GM10266 (cell line): ENCODE results near the gene HSPA1B.
"Not testable (repeated sequence)": the region's sequence is repeated elsewhere in the genome, so short reads cannot be mapped to it uniquely, and the experiment has no call there.

Source experiments
- DNase-seq: peaks from one replicate; pipeline ENCODE4 v3.0.0; 2012; ENCODE audit errors: extremely low spot score
- TF ChIP-seq, protein P1 (sequence below): IDR thresholded peaks from 2 replicates; pipeline ENCODE4 v1.5.1; 2012; ENCODE audit warnings: mild to moderate bottlenecking, low read depth; ENCODE audit not compliant: control insufficient read depth, insufficient read depth; ENCODE audit errors: missing control alignments

The HSPA1B gene

DNA sequence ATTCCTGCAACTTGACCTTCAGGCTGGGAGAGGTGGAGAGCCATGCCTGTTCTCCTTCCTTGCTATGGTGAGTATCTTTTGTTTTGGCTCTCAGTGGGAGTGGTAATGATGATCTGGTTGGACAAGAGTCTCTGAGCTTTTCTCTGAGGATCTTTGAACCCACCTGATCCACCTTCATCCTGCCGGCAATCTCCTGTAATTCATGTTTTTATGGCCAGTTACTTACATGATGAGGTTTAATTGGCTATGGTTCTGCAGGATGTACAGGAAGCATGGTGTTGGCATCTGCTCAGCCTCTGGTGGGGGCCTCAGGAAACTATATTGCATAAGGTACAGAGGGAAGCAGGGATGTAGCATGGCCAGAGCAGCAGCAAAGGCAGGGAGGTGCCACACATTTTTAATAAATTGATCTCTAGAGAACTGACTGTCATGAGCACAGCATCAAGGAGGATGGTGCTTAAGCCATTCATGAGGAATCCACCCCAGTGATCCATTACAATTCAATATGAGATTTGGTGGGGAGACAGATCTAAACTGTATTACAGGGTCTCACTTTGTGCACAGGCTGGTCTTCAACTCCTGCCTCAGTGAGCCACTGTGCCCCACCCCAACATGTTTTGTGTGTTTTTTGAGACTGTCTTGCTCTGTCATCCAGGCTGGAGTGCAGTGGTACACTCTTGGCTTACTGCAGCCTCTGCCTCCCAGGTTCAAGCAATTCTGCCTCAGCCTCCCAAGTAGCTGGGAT is 10.0 kb downstream of the HSPA1B start:
- no peak for DNase-seq
- TF ChIP-seq, protein P1, sequence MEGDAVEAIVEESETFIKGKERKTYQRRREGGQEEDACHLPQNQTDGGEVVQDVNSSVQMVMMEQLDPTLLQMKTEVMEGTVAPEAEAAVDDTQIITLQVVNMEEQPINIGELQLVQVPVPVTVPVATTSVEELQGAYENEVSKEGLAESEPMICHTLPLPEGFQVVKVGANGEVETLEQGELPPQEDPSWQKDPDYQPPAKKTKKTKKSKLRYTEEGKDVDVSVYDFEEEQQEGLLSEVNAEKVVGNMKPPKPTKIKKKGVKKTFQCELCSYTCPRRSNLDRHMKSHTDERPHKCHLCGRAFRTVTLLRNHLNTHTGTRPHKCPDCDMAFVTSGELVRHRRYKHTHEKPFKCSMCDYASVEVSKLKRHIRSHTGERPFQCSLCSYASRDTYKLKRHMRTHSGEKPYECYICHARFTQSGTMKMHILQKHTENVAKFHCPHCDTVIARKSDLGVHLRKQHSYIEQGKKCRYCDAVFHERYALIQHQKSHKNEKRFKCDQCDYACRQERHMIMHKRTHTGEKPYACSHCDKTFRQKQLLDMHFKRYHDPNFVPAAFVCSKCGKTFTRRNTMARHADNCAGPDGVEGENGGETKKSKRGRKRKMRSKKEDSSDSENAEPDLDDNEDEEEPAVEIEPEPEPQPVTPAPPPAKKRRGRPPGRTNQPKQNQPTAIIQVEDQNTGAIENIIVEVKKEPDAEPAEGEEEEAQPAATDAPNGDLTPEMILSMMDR: no peak

GRCh38 chr6:31838114-31838553 is 10.6 kb downstream of the HSPA1B start:
- DNase-seq: not testable (repeated sequence)

DNA sequence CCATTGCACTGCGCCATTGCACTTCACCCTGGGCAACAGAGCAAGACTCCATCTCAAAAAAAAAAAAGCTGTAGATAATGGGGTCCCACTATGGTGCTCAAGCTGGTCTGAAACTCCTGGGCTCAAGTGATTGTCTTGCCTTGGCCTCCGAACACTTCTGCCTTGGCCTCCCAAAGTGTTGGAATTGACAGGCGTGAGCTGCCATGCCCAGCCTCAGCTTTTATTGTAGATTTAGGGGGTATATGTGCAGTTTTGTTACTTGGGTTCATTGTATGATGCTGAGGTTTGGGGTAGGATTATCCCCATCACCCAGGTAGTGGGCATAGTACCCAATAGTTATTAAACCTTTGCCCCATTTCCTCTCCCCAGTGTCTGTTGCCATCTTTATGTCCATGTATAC is 11.4 kb downstream of the HSPA1B start:
- DNase-seq: no peak

DNA sequence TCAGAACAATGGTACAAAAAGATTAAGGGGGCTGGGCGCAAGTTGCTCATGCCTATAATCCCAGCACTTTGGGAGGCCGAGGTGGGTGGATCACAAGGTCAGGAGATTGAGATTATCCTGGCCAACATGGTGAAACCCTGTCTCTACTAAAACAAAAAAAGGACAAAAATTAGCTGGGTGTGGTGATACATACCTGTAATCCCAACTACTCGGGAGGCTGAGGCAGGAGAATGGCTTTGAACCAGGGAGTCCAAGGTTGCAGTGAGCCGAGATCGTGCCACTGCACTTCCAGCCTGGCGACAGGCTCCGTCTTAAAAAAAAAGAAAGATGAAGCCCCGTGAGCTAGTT is 12.2 kb downstream of the HSPA1B start:
- DNase-seq: not testable (repeated sequence)

More for the DNA sequence above, 11.4 kb downstream of the HSPA1B start:
- TF ChIP-seq, protein P1: no peak

GRCh38 chr6:31842053-31842452 is 14.5 kb downstream of the HSPA1B start:
- DNase-seq: no peak
- TF ChIP-seq, protein P1: no peak

GRCh38 chr6:31844507-31844906 is 17.0 kb downstream of the HSPA1B start:
- TF ChIP-seq, protein P1: no peak
- no peak for DNase-seq

GRCh38 chr6:31847276-31847978 is 19.9 kb downstream of the HSPA1B start:
- TF ChIP-seq, protein P1: no peak
- no peak for DNase-seq

DNA sequence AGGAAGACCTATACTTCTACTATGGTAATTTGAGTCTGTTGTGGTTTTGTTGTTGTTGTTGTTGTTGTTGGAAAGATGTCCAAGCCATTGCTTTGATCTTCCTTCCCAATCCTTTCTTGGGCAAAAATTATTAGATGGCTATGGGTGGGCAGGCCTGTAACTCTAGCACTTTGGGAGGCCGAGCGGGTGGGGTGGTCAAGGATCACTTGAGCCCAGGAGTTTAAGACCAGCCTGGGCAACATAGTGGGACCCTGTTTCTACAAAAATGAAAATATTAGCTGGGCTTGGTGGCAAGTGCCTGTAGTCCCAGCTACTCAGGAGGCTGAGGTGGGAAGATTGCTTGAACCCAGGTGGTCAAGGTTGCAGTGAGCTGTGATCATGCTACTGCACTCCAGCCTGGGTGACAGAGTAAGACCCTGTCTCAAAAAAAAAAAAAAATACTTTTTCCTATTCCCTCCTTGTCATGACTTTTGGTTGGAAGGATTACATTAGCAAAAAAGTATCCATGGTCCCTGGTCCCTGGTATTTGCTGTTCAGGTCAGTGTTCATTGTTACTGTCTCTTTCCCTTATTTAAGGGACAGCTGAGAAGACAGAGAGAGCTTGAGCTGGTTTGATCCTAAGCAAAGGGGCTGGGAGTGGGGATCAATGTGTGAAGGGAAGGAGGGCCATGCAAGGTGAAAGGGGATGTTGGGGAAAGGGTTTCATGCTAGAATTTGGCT is 23.4 kb downstream of the HSPA1B start:
- TF ChIP-seq, protein P1: no peak
- no peak for DNase-seq
